Measurements from ENCODE around the gene KIF4B.
A peak's percentile ranks its signal among the peaks of the same experiment; 100 is the strongest.
"Not testable (repeated sequence)": the region's sequence is repeated elsewhere in the genome, so short reads cannot be mapped to it uniquely, and the experiment has no call there.

KIF4B gene

GRCh38 chr5:154971501-154971900 lies 42.1 kb upstream of the KIF4B start:
- Histone ChIP-seq H3K27ac (no peak overlapping the region), H3K4me3 (no peak overlapping the region)
- no peak for DNase-seq (ENCODE audit: low spot score)
- no peak for TF ChIP-seq CTCF (IDR thresholded peaks at IDR 0.05)

GRCh38 chr5:154972476-154973080 lies 41.0 kb upstream of the KIF4B start:
- peak; percentile 33 for TF ChIP-seq CTCF (IDR thresholded peaks at IDR 0.05)
- H3K27ac ChIP-seq: no peak overlapping the region
- no peak overlapping the region for H3K4me3 ChIP-seq
- no peak for DNase-seq (ENCODE audit: low spot score)

GRCh38 chr5:154976082-154976481 lies 37.5 kb upstream of the KIF4B start:
- H3K4me3 ChIP-seq; DNase-seq (ENCODE audit: low spot score); H3K27ac ChIP-seq: not testable (repeated sequence)

- H3K4me3 ChIP-seq: no peak overlapping the region
- no peak for TF ChIP-seq CTCF (IDR thresholded peaks at IDR 0.05)
- no peak overlapping the region for H3K27ac ChIP-seq
- DNase-seq (ENCODE audit: low spot score): no peak
Observed at GRCh38 chr5:154977409-154977808, 36.1 kb upstream of the KIF4B start.

- DNase-seq (ENCODE audit: low spot score); H3K4me3 ChIP-seq; H3K27ac ChIP-seq: not testable (repeated sequence)
Observed at GRCh38 chr5:154978294-154978693, 35.3 kb upstream of the KIF4B start.

- DNase-seq (ENCODE audit: low spot score): no peak
- no peak overlapping the region for H3K4me3 ChIP-seq
- H3K27ac ChIP-seq: no peak overlapping the region
- TF ChIP-seq CTCF (IDR thresholded peaks at IDR 0.05): no peak
Observed at GRCh38 chr5:154984946-154985516, 28.5 kb upstream of the KIF4B start.

- no peak for DNase-seq (ENCODE audit: low spot score)
- H3K4me3 ChIP-seq: no peak overlapping the region
- TF ChIP-seq CTCF (IDR thresholded peaks at IDR 0.05): no peak
- no peak overlapping the region for H3K27ac ChIP-seq
Observed at GRCh38 chr5:154986151-154986550, 27.4 kb upstream of the KIF4B start.

- no peak overlapping the region for H3K27ac ChIP-seq
- DNase-seq (ENCODE audit: low spot score): no peak
- H3K4me3 ChIP-seq: no peak overlapping the region
- no peak for TF ChIP-seq CTCF (IDR thresholded peaks at IDR 0.05)
Observed at GRCh38 chr5:154989626-154990025, 23.9 kb upstream of the KIF4B start.

All from coronary artery (tissue), 2 donors.